ENCODE data around the gene DNAJC7.

DNA sequence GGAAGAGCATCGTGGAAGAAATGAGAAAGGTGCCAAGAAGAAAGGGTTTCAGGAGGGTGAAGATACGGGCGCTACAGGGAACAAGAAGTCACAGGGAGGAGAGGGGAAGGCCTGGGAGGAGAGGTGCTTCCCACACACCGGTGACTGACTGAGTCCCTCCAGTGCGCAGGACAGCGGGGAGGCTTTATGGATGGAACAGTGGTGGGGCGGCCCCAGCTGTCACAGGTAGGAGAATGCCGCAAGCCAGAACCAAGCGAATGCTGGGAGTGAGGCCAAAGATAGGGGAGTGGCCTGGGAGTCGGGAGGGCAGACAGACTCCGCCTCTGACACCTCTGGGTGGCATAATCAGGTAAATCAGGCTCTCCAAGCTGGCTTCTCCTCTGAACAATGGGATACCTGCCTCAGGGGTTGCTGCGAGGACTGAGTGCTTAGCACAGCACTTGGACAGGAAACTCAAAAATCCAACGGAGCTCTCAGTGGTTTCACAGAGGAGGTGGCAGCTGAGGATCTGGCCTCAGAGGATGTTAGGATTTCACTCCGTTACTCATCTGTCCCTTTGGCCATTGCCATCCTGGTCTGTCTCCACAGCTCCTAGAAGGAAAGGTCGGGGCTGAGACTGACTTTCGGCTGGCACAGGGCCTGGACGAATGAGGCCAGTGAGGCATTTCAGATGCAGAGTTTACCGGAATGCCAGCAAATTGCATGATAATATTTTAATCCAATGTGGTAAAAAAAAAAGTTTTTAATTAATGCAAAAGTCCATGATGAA, 51.4 kb downstream of the DNAJC7 start:
- TF ChIP-seq RAD21 (IDR thresholded peaks at IDR 0.05; ENCODE audit: low read depth) (no peak), EP300 (IDR thresholded peaks at IDR 0.05; ENCODE audit: borderline replicate concordance) (no peak)
- TF ChIP-seq, protein P1, sequence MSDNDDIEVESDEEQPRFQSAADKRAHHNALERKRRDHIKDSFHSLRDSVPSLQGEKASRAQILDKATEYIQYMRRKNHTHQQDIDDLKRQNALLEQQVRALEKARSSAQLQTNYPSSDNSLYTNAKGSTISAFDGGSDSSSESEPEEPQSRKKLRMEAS (IDR thresholded peaks at IDR 0.05): peak; percentile 35; the same call in 1 of the 2 replicates

Measured in Ishikawa (cell line).